ENCODE measurements around the gene PANX2. TPM values are rescaled to one million over a fixed set of nuclear protein-coding genes. Genes with fewer than 3 reads are reported as not detected.

PANX2 gene
- total and polyA plus RNA-seq, 2 experiments from 2014 or later: 2.8 to 5.1 TPM

- no peak for TF ChIP-seq ZNF331 (CRISPR knock-in tag; IDR thresholded peaks at IDR 0.05; ENCODE audit: low read depth)
- no peak for TF ChIP-seq ZNF114 (CRISPR knock-in tag; IDR thresholded peaks at IDR 0.05)
- TF ChIP-seq EZH2 (IDR thresholded peaks at IDR 0.05; ENCODE audit: low read depth, unreplicated experiment): no peak
- TF ChIP-seq CREB1 (CRISPR knock-in tag; IDR thresholded peaks at IDR 0.05; ENCODE audit: low read depth): no peak
- TF ChIP-seq REST (IDR thresholded peaks at IDR 0.05; ENCODE audit: unreplicated experiment): no peak
- no peak for TF ChIP-seq ETS1 (IDR thresholded peaks at IDR 0.05)
- no peak for TF ChIP-seq EZH2phosphoT487 (IDR thresholded peaks at IDR 0.05; ENCODE audit: unreplicated experiment)
- TF ChIP-seq JUNB (IDR thresholded peaks at IDR 0.05; ENCODE audit: unreplicated experiment): no peak
- TF ChIP-seq CTCF (conservative IDR thresholded peaks at IDR 0.05; ENCODE audit: low read depth in 2 of 2): no peak
- no peak for TF ChIP-seq ZNF462 (CRISPR knock-in tag; IDR thresholded peaks at IDR 0.05)
- TF ChIP-seq POLR2AphosphoS5 (IDR thresholded peaks at IDR 0.05; ENCODE audit: low read depth): no peak
- no peaks in the 10 kb centered on the region for H3K36me3 ChIP-seq (ENCODE audit: insufficient read depth)
- H3K27ac Mint-ChIP-seq: no peak overlapping the region
- no peaks in the 10 kb centered on the region for H3K27me3 ChIP-seq (ENCODE audit: insufficient read depth)
- DNase-seq (ENCODE audit: low spot score) (peak; percentile 24), ATAC-seq (no peak)
- no peaks in the 10 kb centered on the region for H3K9me3 Mint-ChIP-seq
- peaks cover 4% of the 10 kb centered on the region; the same call in 1 of the 3 replicates for H3K36me3 Mint-ChIP-seq (ENCODE audit: low read depth)
- H3K4me2 ChIP-seq: no peak overlapping the region
- H3K27me3 Mint-ChIP-seq (ENCODE audit: insufficient read depth, low read depth, poor library complexity): peaks cover 10% of the 10 kb centered on the region
- no peaks in the 10 kb centered on the region for H3K79me2 ChIP-seq (replicated peaks; ENCODE audit: insufficient read depth)
- no peak overlapping the region for H3K4me3 Mint-ChIP-seq
- H3K4me3 ChIP-seq: no peak overlapping the region
- H3F3A ChIP-seq (replicated peaks; ENCODE audit: low read depth): no peaks in the 10 kb centered on the region
- no peak overlapping the region for H3K27ac ChIP-seq (ENCODE audit: low read depth)
- no peak overlapping the region for H2AFZ ChIP-seq
- no peaks in the 10 kb centered on the region for H4K20me1 ChIP-seq (replicated peaks; ENCODE audit: insufficient read depth)
- H3K4me1 ChIP-seq (ENCODE audit: insufficient read depth): no peaks in the 10 kb centered on the region
- no peaks in the 10 kb centered on the region for H3K9me2 ChIP-seq (ENCODE audit: insufficient read depth)
- H3K4me1 Mint-ChIP-seq: peaks cover 2% of the 10 kb centered on the region; the same call in 1 of the 3 replicates
Observed at GRCh38 chr22:50176850-50177536, 6.5 kb downstream of the PANX2 start.
